ENCODE measurements around the gene NME4.

The NME4 gene

GRCh38 chr16:363110-363765 is 33.8 kb upstream of the NME4 start:
- no peak for DNase-seq (ENCODE audit: low read depth in 2 of 3, low spot score in 1 of 3)

GRCh38 chr16:363766-364490 is 33.1 kb upstream of the NME4 start:
- no peak for DNase-seq (ENCODE audit: low read depth in 2 of 3, low spot score in 1 of 3)

DNA sequence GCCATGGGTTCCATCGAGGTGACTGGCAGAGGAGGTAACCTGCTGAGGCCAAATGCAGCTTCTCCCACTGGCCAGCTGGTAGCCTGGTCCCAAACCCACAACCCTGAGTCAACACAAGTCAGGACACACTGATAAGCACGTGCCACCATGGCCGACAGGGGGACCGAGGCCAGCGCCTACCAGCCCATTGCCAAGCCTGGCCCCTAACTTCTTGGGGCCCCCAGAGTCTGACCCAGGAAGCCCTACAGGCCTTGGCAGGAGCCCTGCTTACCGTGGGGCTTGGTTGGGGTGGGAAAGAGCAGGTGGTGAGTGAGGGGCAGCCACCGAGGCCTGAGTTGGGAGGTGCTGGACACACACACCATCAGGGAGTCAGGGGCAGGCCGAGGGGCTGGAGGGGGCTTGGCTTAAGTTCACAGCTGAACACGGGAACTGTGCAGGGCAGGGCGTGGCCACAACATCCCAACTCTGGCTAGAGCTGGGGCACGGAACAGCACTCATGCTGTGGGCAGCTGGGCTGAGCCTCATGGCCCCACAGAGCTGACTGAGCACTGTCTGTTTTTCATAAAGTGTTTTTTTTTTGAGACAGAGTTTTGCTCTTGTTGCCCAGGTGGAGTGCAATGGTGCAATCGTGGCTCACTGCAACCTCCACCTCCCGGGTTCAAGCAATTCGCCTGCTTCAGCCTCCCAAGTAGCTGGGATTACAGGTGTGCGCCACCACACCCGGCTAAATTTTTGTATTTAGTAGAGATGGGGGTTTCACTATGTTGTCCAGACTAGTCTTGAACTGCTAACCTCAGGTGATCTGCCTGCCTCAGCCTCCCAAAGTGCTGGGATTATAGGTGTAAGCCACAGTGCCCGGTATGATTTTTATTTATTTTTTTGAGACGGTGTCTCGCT is 32.2 kb upstream of the NME4 start:
- no peak for DNase-seq (ENCODE audit: low read depth in 2 of 3, low spot score in 1 of 3)

DNA sequence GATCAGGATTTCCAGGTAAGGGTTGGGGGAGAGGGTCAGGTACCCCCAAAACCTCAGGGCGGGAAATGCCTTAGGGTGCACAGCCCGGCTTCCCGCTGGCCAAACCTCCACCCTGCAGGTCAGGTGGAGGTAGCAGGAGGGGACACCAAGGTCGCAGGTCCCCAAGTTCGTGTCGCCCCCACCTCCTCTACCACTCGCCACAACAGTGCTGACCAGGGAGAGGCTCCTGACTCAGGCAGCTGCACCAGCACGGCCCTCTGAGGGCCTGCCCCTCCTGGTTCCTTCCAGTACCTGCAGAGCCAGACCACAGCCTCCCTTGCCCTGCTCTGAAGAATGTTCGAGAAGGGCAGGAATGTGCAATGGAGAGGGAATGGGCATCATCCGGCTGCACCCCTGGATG is 30.5 kb upstream of the NME4 start:
- no peak for DNase-seq (ENCODE audit: low read depth in 2 of 3, low spot score in 1 of 3)

DNA sequence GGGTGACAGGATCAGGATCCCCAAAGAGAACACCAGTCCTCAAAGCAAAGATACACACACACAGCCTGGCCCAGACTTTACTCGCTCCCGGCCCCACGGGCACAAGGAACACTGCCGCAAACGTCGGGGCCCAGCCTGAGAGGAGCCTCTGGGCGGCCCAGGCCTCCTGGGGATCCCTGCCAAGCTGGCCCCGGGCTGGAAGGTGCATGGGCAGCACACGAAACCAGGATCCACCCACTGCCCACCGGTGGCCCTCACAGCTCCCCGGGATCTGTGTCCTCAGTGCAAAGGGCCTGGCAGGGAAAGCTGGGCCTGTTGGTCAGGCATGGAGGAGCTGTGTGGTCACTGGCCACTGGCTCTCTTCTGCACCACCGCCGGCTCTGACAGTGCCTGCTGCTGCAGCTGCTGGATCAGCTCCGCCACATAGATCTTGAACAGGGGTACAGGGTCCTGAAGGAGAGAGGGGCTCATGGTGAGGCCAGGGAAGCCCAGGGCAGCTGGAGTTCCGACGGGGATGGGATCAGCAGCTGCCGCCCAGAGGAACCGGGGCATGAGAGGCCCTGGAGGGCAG is 29.6 kb upstream of the NME4 start:
- no peak for DNase-seq (ENCODE audit: low read depth in 2 of 3, low spot score in 1 of 3)

GRCh38 chr16:368388-369158 is 28.4 kb upstream of the NME4 start:
- no peak for DNase-seq (ENCODE audit: low read depth in 2 of 3, low spot score in 1 of 3)

GRCh38 chr16:369275-369865 is 27.6 kb upstream of the NME4 start:
- DNase-seq (ENCODE audit: low read depth in 2 of 3, low spot score in 1 of 3): no peak

DNA sequence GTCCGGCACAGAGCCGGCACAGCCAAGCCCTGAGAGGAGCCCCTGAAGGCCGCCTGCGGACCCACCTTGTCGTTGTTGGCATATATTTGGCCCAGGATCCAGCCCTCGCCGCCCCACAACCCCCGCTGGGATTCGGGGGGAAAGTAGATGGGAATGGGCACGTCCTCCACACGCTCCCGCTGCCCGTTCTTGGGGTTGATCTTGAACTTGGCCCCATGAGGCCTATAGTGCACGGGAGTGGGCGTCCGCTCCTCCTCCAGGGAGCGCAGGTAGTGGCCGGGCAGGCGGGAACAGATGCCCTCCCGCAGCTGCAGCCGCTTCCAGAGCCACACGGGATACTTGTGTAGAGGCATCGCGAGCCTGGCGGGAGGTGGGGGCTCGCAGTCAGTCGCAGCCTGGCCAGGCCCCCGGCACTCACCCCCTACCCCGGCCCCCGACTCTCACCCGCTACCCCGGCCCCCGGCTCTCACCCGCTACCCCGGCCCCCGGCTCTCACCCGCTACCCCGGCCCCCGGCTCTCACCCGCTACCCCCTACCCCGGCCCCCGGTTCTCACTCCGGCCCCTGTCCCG is 27.0 kb upstream of the NME4 start:
- DNase-seq (ENCODE audit: low read depth in 2 of 3, low spot score in 1 of 3): no peak

GRCh38 chr16:370443-370842 is 26.6 kb upstream of the NME4 start, which contains the start of gene MRPL28:
MRPL28 (minus strand) TSS chr16:370538; CDS start chr16:370218, 320 bp downstream.
- DNase-seq (ENCODE audit: low read depth in 2 of 3, low spot score in 1 of 3): peak; percentile 90 to 97 (median 92)

- DNase-seq (ENCODE audit: low read depth in 2 of 3, low spot score in 1 of 3): no peak
These were observed 26.0 kb upstream of the NME4 start for GRCh38 chr16:370979-371514.

DNA sequence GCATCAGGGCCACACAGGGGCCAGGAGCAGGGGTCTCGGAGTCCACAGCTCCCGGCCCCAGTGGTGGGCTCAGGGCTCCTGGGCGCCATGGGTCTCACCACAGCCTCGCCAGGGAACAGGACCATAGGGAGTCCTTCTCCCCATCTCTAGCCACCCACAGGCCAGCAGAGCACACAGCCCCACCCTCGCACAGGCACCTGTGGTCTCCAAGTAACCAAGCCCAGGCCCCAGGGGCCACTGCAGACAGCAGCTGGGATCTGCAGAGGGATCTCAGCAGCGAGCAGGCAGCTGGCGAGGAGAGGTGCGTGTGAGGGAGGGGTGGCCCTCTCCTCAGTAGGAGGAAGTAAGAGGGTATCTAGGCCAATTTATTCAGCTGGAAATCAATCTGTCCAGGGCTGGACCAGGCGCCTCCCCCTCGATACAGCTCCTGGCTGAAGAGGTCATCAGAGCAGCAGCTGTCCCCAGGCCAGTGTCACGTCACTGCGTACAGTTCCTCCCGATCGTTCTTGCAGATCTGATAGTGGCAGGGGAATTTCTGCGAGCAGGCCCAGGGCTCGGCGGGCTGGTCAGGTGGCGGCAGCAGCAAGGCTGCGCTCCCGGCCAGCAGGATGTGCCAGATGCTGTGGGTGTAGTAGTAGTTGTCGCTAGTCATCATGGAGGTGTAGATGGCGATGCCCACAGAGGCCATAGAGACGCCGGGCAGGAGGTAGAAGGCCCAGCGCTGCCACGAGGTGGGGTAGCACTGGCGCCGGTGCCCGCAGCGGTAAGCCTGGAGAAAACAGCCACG is 25.3 kb upstream of the NME4 start:
- DNase-seq (ENCODE audit: low read depth in 2 of 3, low spot score in 1 of 3): no peak

- no peak for DNase-seq (ENCODE audit: low read depth in 2 of 3, low spot score in 1 of 3)
These were observed 24.6 kb upstream of the NME4 start for GRCh38 chr16:372302-372983.

GRCh38 chr16:373020-373598 is 23.9 kb upstream of the NME4 start:
- DNase-seq (ENCODE audit: low read depth in 2 of 3, low spot score in 1 of 3): no peak

GRCh38 chr16:373848-374615 is 23.0 kb upstream of the NME4 start:
- DNase-seq (ENCODE audit: low read depth in 2 of 3, low spot score in 1 of 3): no peak

GRCh38 chr16:374616-374926 is 22.4 kb upstream of the NME4 start:
- DNase-seq (ENCODE audit: low read depth in 2 of 3, low spot score in 1 of 3): no peak

DNA sequence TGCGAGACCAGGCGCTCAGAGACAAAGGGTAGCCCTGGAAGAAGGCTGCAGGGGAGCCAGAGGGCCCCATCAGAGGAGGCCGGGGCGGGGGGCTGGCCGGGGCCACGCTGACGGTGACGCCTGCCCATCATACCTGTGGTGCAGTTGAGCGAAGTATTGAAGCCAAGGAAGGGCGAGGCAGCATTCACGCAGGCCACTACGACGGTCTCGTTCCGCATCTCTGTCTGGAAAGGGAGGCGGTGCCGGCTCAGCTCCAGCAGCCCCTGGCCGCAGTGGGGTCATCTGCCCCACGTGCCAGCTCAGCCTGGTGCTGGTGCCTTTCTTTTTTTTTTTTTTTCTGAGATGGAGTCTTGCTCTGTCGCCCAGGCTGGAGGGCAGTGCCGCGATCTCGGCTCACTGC is 21.8 kb upstream of the NME4 start:
- DNase-seq (ENCODE audit: low read depth in 2 of 3, low spot score in 1 of 3): no peak
